GM19463 (cell line): Measurements from ENCODE around the gene CORO2A.

ENCODE experiments used
- ATAC-seq: cut with Tn5 transposase; IDR thresholded peaks from one replicate; pipeline ENCODE4 v1.9.1; 2021; ENCODE audit warnings: mild to moderate bottlenecking, moderate library complexity; ENCODE audit not compliant: unreplicated experiment

CORO2A gene

GRCh38 chr9:98219794-98220370, 27.4 kb upstream of the CORO2A start:
- no peak for ATAC-seq

GRCh38 chr9:98219364-98219716, 26.9 kb upstream of the CORO2A start:
- no peak for ATAC-seq

GRCh38 chr9:98218562-98219363, 26.3 kb upstream of the CORO2A start:
- ATAC-seq, result no peak

GRCh38 chr9:98217255-98217654, 24.8 kb upstream of the CORO2A start:
- ATAC-seq, result no peak

- no peak for ATAC-seq
Observed at GRCh38 chr9:98216391-98216790, 24.0 kb upstream of the CORO2A start.

GRCh38 chr9:98215821-98216220, 23.4 kb upstream of the CORO2A start:
- ATAC-seq, result no peak

GRCh38 chr9:98215271-98215670, 22.8 kb upstream of the CORO2A start:
- ATAC-seq, result no peak

GRCh38 chr9:98214811-98215210, 22.4 kb upstream of the CORO2A start:
- ATAC-seq, result no peak

GRCh38 chr9:98211260-98211659, 18.8 kb upstream of the CORO2A start:
- no peak for ATAC-seq

- ATAC-seq, result no peak
Observed at GRCh38 chr9:98210435-98210834, 18.0 kb upstream of the CORO2A start.

GRCh38 chr9:98209530-98209929, 17.1 kb upstream of the CORO2A start:
- no peak for ATAC-seq

- ATAC-seq, result no peak
Observed at GRCh38 chr9:98208635-98209034, 16.2 kb upstream of the CORO2A start.

GRCh38 chr9:98207606-98208005, 15.2 kb upstream of the CORO2A start:
- ATAC-seq, result no peak

GRCh38 chr9:98206754-98207153, 14.3 kb upstream of the CORO2A start:
- no peak for ATAC-seq

- no peak for ATAC-seq
Observed at GRCh38 chr9:98204692-98205091, 12.3 kb upstream of the CORO2A start.

- ATAC-seq, result no peak
Observed at GRCh38 chr9:98203153-98203552, 10.7 kb upstream of the CORO2A start.

GRCh38 chr9:98202252-98202651, 9.8 kb upstream of the CORO2A start:
- no peak for ATAC-seq

GRCh38 chr9:98201749-98202148, 9.3 kb upstream of the CORO2A start:
- no peak for ATAC-seq

- ATAC-seq, result no peak
Observed at GRCh38 chr9:98201102-98201501, 8.7 kb upstream of the CORO2A start.

- no peak for ATAC-seq
Observed at GRCh38 chr9:98199388-98200033, 7.1 kb upstream of the CORO2A start.

- no peak for ATAC-seq
Observed at GRCh38 chr9:98195671-98196070, 3.2 kb upstream of the CORO2A start.

GRCh38 chr9:98193336-98193944, 1.0 kb upstream of the CORO2A start:
- ATAC-seq, result no peak
